NCI-H1417 (cell line): ENCODE measurements around the gene DHRS9.
"Not testable (repeated sequence)": the region's sequence is repeated elsewhere in the genome, so short reads cannot be mapped to it uniquely, and the experiment has no call there.

Experiments used
- DNase-seq, 3 experiments: peaks; one replicate each; lab custom pipeline; 2025; lab: John Stamatoyannopoulos, UW

DHRS9 gene

GRCh38 chr2:169069341-169069740, at the start of gene DHRS9:
Gene DHRS9, plus strand, starts transcription at chr2:169069563. Its CDS starts 12,019 bp downstream, at chr2:169081582.
- no peak for DNase-seq

DNA sequence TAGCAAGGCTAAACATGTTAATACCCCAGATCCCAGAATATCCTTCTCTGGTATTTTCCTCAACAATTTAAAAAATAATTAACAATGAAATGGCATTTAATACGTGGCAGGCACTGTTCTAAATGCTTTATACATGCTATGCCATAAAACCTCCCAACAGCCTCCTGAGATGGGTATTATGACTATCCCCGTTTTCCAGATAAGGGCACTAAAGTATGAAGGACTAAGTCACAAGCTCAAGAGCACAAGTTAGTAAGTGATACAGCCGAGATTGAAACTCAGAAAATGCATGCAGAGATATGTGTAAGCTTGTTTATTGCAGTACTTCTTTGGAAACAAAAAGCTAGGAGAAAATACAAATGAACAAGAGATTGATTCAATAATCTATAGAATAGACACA, 46.2 kb upstream of the DHRS9 start:
- DNase-seq = no peak

DNA sequence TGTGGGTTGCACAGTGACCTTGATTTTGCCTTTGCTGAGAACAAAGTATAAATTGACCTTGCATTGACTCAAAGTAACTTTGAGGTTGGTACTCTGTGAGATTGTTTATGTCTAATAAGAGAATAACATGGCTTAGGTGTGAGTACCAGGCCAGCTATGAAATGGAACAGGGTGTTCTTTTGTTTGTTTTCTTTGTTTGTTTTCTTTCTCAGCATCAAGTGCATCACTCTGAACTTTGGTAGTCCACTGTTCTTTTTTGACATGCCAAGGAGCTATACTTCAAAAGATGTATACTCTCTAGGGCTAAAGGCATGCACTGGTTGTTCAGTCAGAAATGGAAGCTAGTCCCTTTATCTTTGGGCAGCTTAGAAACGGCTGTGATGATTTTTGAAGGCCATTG, 43.3 kb upstream of the DHRS9 start:
- DNase-seq = no peak

DNA sequence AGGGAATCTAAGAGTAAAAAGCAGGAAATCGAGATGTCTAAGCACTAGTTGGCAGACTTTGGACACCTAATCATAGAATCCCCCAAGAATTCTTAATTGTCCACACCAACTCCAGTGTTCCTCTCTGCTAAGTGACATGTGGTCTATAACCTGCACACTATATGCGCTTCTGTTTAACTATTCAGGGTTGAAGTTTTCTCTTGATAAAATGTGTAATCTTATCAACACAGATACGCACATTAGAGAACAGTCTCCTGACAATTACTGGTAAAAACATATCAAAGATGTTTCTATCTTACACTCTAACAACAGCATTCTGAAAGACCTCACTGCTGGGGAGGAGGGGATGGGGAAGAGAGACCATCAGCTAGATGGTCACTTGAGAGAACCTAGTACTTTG, 42.1 kb upstream of the DHRS9 start:
- no peak for DNase-seq

- DNase-seq = no peak
Measured at GRCh38 chr2:169029341-169029740, 40.0 kb upstream of the DHRS9 start.

DNA sequence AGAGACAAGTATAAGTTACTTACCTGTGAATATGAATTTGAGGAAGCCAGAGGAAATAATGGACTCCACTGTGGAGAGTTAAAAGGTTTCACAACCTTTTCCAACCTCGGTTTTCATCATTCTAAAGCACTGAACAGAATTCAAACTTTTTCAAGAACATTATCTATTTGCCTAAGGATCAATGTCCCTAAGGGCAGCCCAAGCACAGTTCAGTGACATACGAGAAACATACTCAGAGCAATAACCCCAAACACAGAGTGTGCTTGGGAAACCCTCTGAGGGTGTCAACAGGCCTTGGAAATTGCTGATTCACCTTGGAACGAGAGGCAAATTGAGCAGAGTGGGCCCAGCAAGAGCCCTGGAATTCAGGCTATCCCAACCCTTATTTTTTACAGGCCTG, 38.2 kb upstream of the DHRS9 start, which contains the start of gene ABCB11:
Gene ABCB11 (minus strand): TSS at position 123 of the 400 bp plus-strand sequence. CDS start 13,199 bp downstream, outside the sequence.
- DNase-seq = no peak

GRCh38 chr2:169034256-169034655, 35.1 kb upstream of the DHRS9 start:
- DNase-seq = no peak

- no peak for DNase-seq
Measured at GRCh38 chr2:169034984-169035544, 34.3 kb upstream of the DHRS9 start.

GRCh38 chr2:169035887-169036286, 33.5 kb upstream of the DHRS9 start:
- DNase-seq = no peak

DNA sequence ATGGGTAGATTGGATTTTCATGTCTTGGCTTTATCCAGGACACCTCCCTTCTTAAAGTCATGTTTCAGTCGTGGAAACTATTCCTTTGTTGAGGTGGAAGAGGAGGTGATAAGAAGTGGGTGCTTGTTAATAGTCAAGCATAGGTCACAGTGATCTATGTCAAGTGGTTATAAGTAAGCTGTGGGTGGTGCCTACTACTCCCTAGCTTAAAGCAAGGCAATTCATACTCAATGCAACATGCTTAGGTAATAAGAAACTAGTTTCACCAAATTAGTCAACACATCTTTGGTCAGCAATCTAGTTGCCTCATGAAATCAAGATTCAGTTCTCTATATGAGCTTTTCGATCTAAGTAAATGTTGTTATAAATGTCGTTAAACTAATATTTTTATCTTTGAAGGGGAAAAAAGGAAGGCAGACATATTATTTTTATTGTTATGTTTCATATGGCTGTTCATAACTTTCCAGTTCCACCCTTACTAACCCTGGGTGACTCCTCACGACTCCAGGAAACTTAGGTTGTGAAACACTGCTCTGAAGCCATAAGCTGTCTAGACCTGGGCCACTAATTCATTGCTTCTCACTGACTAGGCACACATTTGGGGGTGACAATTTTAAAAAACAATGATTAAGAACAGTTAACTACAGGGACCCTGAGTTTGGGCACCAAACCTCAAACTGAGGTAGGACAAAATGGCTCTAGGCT, 32.5 kb upstream of the DHRS9 start:
- no peak for DNase-seq

DNA sequence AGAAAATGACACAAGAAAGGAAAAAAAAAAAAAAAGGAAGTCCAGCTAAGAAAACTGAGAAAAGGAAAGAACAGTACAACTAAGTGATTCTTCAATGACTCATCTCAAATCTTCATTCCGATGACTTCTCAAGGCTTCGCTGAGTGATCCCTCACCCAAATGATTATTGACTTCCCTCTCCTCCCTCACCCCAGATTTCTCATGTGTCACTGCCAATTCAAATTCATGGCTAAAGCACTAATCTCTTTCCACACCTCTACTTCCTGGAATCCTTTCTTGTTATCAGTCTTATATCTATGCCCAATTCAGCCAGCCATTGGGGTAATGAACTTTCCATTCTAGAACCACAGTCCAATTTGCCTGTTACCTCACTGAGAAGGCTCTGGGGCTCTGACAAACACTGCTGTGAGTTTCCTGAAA, 31.0 kb upstream of the DHRS9 start:
- no peak for DNase-seq

DNA sequence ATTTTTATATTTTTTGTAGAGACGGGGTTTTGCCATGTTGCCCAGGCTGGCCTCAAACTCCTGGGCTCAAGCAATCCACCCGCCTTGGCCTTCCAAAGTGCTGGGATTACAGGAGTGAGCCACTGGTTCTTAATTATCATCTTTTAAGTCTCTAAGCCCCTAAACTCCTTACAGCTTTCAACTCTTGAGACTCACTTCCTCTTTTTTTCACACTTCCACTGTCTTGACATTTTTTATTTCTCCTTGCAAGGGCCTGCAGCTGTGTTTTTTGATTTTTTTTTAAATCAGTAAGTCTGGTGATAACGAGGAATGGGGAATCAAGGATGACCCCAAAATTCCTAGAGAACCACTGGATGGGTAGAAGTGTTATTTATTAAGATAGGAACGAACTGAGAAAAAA, 29.7 kb upstream of the DHRS9 start:
- DNase-seq = no peak

GRCh38 chr2:169041594-169041993, 27.8 kb upstream of the DHRS9 start:
- no peak for DNase-seq

GRCh38 chr2:169042856-169043255, 26.5 kb upstream of the DHRS9 start:
- DNase-seq = no peak

DNA sequence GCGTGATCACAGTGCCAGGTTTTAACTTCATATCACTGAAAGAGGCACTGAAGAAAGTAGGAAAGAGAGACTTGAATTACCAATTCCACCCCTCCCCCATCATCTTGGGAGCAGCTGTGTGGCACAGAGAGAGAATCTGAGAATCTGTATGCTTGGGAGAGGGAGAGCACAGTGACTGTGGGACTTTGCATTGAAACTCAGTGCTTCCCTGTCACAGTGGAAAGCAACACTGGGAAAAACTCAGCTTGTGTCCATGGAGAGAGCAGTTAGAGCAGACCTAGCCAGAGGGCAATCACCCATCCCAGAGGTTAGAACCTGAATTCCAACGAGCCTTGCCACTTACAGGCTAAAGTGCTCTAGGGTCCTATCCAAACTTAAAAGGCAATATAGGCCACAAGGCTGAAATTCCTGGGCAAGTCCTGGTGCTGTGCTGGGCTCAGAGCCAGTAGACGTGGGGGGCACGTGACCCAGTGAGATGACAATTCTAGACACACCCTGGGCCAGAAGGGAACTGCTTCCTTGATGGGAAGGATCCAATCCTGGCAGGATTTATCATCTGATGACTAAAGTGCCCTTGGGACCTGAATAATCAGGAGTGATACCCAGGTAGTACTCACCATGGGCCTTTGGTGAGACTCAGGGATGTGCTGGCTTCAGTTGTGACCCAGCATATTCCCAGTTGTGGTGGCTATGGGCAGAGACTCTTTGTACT, 22.8 kb upstream of the DHRS9 start:
- DNase-seq = no peak

- DNase-seq = no peak
Measured at GRCh38 chr2:169047256-169048250, 21.8 kb upstream of the DHRS9 start.

GRCh38 chr2:169049142-169049541, 20.2 kb upstream of the DHRS9 start:
- no peak for DNase-seq

DNA sequence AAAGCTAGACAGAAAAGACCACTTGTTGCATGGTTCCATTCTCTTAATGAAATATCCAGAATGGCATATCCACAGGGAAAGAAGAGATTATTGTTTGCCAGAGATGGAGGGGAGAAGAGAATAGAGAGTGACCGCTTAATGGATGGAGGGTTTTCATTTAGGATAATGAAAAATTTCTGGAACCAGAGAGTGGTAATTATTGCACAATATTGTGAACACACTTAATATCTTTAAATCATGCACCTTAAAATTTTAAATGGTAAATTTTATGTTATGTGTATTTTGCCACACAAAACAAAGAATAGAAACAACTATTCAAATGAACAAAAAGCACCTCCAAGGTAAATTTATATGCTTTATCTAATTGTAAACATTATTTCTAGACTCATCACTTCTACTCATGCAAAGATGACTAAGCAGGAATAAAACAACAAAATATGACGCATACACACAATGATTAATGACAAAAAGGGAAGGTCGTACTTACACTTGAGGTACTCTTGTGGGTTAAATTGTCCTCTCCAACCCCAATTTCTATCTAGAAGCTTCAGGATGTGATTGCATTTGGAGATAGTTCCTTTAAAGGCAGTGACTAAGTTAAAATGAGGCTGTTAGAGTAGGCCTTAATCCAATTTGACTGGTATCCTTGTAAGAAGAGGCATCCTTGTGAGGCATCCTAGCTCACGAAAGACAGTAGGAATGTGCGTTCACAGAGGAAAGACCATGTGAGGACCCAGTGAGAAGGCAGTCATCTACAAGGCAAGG, 18.7 kb upstream of the DHRS9 start:
- no peak for DNase-seq

DNA sequence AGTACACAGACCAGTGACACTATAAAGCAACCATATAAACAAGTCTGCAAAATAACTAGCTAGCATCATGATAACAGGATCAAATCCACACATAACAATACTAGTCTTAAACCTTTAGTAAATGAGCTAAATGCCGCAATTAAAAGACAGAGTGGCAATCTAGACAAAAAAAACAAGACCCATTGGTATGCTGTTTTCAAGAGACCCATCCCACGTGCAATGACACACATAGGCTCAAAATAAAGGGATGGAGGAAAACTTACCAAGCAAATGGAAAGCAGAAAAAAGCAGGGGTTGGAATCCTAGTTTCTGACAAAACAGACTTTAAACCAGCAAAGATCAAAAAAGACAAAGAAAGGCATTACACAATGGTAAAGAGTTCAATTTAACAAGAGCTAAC, 14.8 kb upstream of the DHRS9 start:
- DNase-seq = not testable (repeated sequence)

DNA sequence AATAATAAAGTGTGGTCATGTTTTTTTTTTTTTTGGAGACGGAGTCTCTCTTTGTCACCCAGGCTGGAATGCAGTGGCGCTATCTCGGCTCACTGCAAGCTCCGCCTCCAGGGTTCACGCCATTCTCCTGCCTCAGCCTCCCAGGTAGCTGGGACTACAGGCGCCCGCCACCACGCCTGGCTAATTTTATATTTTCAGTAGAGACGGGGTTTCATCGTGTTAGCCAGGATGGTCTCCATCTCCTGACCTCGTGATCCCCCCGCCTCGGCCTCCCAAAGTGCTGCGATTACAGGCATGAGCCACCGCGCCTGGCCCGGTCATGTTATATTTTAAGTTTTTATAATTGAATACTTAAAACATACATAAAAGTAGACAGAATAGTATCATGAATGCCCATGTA, 5.2 kb upstream of the DHRS9 start:
- not testable (repeated sequence) for DNase-seq

- DNase-seq = no peak
Measured at GRCh38 chr2:169065422-169065821, 3.9 kb upstream of the DHRS9 start.
